Right lobe of liver (tissue), 4 donors: ENCODE measurements around the gene SUCO.

Source experiments
- CTCF ChIP-seq, 4 donors: fragments of 200-600 bp in 3 of 4; fragments of 450-650 bp in 1 of 4; IDR thresholded peaks; one replicate each; pipeline versions ENCODE4 v1.5.1 to v1.8.0; 2016 to 2022; ENCODE audit warnings: antibody characterized with exemption in 4 of 4, mild to moderate bottlenecking in 2 of 4
- POLR2A ChIP-seq: fragments of 450-650 bp; IDR thresholded peaks from one replicate; pipeline ENCODE4 v1.6.1; 2017; ENCODE audit warnings: antibody characterized with exemption, mild to moderate bottlenecking
- donor health status: DM: no; HTN: no; CAD: no.
- donor health status: DM: no; HTN: no; CAD: no.
- donor health status: DM: no; HTN: yes; CAD: no.

- no peak for TF ChIP-seq CTCF (IDR thresholded peaks at IDR 0.05)
- TF ChIP-seq POLR2A: no peak
Measured at GRCh38 chr1:172484252-172484651, 48.7 kb upstream of the SUCO start.
